GM12878 (cell line): Measurements from ENCODE around the gene EPB41.

Source experiments
- ASH2L ChIP-seq: fragments of 300-600, 200-600 bp; sonication (generic); IDR thresholded peaks from 2 replicates; pipeline ENCODE4 v1.6.1; 2017; ENCODE audit warnings: low read depth, mild to moderate bottlenecking, borderline replicate concordance
- FOXM1 ChIP-seq: IDR thresholded peaks from 2 replicates; pipeline ENCODE4 v1.6.1; 2012; ENCODE audit warnings: low read depth, mild to moderate bottlenecking, inconsistent platforms, low read length, moderate library complexity
- MXI1 ChIP-seq: fragments of 150-350 bp; IDR thresholded peaks from 2 replicates; pipeline ENCODE4 v1.6.1; 2011; ENCODE audit warnings: low read depth, mild to moderate bottlenecking, inconsistent platforms, low read length, improper control_type of control experiment
- TF ChIP-seq, protein P1 (sequence below): fragments of 450-650 bp; IDR thresholded peaks from 2 replicates; pipeline ENCODE4 v1.6.1; 2016; ENCODE audit warnings: mild to moderate bottlenecking, moderate library complexity, borderline replicate concordance

DNA sequence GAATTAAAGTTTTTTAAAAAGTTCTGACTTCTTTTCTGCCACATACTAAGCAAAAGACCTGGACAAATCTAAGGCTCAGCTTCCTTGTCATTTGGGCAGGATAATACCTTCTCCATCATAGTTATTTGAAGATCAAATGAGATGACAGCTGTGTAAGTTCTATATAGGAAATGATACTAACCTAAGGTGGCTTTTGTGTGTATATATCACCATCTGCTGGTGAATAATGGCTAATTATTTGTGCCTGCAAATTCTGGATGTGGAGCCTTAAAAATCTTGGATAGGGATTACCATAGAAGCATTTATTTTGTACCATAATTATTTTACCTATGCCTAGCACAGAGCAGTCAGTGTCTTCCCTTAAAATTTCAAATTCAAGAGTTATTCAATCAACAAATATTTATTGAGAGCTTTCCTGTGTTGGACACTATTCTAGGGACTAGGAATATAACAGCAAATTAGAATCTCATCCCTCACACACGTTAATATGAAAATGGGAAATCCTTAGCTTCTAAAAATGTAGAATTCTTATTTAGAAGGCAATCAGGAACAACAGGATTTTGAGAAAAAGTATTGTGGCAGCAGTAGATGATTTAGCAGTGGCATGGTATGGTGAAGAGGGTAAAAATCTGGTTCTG lies 119.6 kb downstream of the EPB41 start:
- no peak for TF ChIP-seq FOXM1
- no peak for TF ChIP-seq MXI1
- TF ChIP-seq, protein P1, sequence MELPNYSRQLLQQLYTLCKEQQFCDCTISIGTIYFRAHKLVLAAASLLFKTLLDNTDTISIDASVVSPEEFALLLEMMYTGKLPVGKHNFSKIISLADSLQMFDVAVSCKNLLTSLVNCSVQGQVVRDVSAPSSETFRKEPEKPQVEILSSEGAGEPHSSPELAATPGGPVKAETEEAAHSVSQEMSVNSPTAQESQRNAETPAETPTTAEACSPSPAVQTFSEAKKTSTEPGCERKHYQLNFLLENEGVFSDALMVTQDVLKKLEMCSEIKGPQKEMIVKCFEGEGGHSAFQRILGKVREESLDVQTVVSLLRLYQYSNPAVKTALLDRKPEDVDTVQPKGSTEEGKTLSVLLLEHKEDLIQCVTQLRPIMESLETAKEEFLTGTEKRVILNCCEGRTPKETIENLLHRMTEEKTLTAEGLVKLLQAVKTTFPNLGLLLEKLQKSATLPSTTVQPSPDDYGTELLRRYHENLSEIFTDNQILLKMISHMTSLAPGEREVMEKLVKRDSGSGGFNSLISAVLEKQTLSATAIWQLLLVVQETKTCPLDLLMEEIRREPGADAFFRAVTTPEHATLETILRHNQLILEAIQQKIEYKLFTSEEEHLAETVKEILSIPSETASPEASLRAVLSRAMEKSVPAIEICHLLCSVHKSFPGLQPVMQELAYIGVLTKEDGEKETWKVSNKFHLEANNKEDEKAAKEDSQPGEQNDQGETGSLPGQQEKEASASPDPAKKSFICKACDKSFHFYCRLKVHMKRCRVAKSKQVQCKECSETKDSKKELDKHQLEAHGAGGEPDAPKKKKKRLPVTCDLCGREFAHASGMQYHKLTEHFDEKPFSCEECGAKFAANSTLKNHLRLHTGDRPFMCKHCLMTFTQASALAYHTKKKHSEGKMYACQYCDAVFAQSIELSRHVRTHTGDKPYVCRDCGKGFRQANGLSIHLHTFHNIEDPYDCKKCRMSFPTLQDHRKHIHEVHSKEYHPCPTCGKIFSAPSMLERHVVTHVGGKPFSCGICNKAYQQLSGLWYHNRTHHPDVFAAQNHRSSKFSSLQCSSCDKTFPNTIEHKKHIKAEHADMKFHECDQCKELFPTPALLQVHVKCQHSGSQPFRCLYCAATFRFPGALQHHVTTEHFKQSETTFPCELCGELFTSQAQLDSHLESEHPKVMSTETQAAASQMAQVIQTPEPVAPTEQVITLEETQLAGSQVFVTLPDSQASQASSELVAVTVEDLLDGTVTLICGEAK: no peak
- no peak for TF ChIP-seq ASH2L
